Central memory CD4-positive, alpha-beta T cell (primary cell): ENCODE measurements around the gene LDAH.

ENCODE experiments used
- DNase-seq: peaks from one replicate; pipeline ENCODE4 v3.0.0; 2022

LDAH gene

DNA sequence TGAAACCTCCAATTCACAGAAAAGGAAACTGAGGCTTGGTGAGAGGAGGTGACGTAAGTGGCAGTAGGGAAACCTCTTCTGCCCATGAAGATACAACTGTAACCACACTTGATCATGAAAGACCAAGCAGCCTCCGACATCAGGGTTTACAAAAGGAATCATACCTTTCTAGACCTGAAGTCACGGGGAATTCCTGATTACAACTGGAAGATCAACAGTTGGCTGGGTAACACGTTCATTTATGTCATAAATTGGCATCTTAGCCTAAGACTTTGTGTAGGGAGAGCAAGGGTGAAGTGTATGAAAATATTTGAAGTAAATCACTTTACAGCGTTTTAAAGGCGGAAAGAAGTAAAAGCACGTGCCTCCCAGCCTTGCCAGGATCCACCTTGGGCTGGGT, 172.9 kb downstream of the LDAH start:
- no peak for DNase-seq

GRCh38 chr2:20649576-20649975, 173.3 kb downstream of the LDAH start:
- DNase-seq: no peak

- no peak for DNase-seq
These were observed 174.1 kb downstream of the LDAH start for GRCh38 chr2:20648831-20649230.

- DNase-seq: no peak
These were observed 174.7 kb downstream of the LDAH start for GRCh38 chr2:20648206-20648605.

DNA sequence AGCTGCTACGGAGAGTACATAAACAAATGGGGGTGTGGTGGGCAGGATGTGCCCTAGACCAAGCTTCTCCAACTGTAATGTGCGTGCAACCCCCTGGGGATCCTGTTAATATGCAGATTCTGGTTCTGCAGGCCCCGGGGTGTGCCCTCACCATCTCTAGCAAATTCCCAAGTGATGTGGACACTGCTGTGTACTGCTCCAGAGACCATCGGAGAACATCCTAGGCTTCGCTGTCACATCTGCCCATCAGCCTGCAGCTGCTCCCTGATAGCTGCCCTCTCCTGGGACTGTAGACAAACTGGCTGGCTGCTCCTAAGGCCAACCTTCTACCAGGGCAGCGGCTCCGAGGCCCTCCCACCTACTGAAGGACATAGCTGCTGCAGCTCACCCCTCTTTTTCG, 175.2 kb downstream of the LDAH start:
- no peak for DNase-seq

DNA sequence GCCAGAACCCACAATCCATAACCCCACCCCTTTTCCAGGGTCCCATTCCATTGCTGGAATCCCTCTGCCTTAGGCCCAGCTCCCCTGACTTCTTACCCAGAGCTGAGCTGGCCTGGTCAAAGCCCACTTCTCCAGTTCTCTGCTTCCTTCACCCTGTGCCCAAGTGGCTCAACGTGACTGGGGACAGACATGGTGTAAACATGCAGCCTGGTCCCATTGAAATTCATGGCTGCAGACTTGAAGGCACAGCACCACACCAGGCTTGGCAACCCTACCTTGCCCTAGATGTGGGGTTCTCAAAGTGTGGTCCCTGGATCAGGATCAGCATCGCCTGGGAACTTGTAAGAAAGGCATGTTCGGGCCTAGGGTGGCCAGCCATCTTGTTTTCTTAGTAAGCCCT, 175.7 kb downstream of the LDAH start:
- DNase-seq: no peak

- no peak for DNase-seq
These were observed 176.5 kb downstream of the LDAH start for GRCh38 chr2:20646446-20646845.

- DNase-seq: no peak
These were observed 177.1 kb downstream of the LDAH start for GRCh38 chr2:20645761-20646160.

- no peak for DNase-seq
These were observed 177.6 kb downstream of the LDAH start for GRCh38 chr2:20645301-20645701.

DNA sequence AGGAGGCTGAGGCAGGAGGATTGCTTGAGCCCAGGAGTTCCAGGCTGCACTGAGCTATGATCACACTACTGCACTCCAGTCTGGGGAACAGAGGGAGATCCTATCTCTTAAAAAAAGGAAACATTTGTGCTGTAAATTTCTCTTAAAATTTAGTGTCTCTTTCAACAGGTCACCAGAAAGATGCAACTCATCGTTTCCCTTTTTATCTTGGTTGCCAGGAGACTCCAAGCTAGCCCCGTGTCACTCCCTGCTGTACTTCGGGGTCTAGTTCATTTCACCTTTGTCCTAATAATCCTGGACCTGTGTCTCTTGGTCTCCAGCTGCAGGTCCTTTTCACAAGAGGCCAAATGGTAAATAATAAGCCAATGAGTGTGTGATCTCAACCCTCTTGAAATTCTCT, 179.1 kb downstream of the LDAH start:
- no peak for DNase-seq

- DNase-seq: no peak
These were observed 179.8 kb downstream of the LDAH start for GRCh38 chr2:20643060-20643459.

DNA sequence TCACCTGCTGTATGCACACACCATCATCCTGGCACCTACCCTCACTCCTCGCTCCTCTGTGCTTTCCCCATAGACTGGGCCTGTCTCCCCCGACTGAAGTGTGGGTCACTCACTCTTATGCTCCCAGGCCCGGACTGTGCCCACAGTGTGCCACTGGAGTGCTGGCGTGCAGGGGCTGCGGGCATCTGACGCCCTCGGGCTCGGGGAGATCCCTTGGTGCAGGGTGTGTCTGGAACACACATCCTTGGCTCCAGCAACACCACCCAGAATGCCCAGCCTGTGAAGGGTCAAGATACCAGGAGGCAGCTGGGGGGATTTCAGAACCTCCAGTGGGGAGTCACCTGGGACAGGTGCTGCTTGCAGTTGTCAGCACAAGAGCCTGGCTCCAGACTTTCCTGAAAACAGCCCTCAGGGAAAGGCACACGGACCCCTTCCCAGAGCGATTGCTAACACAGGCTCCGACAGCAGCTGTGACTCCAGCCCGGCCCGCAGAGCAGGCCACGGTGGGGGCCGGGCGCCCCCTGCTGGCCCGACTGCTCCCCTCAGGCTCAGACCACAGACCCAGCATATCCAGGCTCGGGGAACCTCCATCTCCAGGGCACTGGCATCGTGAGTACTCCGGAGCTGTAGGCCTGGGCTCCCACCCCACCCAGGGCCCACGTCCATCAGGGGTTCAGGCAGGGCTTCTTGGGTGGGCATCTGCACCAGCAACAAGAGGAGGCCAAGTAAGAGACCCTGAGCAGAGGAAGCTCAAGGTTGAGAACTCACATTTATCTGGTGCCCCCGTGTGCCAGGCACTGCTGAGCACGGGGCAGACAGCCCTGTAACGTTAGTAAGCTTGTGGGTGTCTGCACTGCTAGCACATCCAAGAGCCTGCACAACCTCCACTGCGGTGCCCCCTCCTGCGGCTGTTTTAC, 180.6 kb downstream of the LDAH start:
- peak; percentile 68 for DNase-seq

DNA sequence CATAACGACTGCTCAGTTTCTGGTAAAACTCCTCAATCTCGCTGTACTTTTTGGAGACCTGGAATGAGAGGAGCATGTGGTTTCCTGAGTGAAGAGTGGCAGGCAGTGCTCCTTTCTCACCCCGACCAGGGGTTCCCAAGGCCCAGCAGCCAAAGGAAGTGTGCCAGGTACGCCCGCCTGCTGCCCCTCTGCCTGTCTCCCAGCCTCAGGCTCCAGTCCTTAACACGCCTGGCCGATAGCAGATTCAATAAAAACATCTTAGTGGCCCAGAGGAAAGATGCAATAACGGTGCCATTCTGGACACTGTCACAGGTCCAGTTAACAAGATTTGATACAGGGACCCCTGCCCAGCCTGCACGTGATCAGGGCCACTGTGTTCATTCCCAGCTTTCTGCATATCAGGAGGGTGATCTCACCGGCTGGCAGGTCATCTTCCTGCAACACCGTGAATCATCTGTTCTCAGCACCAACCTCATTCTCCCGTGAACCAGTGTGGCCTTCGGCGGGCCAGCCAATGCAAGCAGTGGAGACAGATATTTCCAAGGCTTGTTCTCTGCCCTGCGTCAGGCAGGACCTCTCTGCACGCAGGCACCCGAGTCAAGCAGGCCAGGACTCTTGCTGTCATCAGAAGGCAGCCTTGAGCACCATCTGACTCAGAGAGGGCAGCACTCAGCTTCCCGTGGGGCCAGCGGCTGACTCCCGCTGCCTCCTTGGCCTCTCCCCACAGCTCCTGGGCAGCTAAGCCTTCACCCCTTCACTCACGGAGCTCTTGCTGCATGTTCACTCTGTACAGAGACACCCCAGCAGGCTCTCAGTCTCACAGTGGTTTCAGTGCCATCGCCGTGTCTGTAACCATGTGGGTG, 181.5 kb downstream of the LDAH start:
- DNase-seq: no peak

- DNase-seq: no peak
These were observed 182.3 kb downstream of the LDAH start for GRCh38 chr2:20640411-20641122.

- DNase-seq: no peak
These were observed 184.1 kb downstream of the LDAH start for GRCh38 chr2:20638646-20639430.

- no peak for DNase-seq
These were observed 184.9 kb downstream of the LDAH start for GRCh38 chr2:20638014-20638413.

DNA sequence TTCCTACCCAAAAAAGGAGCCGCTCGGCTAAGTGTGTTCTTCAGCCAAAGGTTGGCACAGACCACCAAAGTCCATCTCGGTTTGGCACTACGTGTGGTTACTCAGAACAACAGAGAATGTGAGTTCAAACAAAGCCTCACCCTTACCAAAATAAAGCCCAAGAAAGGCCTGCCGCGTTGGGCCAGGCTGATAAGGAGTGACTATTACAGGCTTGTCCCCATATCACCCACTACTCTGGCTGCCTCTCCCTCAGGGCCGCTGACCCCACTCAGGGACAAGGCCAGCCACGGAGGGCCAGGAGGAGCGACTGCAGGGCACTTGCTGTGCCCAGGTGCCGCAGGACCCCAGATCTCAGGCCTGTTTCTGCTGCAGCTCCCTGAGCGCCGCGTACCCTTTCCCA, 185.8 kb downstream of the LDAH start:
- DNase-seq: no peak

DNA sequence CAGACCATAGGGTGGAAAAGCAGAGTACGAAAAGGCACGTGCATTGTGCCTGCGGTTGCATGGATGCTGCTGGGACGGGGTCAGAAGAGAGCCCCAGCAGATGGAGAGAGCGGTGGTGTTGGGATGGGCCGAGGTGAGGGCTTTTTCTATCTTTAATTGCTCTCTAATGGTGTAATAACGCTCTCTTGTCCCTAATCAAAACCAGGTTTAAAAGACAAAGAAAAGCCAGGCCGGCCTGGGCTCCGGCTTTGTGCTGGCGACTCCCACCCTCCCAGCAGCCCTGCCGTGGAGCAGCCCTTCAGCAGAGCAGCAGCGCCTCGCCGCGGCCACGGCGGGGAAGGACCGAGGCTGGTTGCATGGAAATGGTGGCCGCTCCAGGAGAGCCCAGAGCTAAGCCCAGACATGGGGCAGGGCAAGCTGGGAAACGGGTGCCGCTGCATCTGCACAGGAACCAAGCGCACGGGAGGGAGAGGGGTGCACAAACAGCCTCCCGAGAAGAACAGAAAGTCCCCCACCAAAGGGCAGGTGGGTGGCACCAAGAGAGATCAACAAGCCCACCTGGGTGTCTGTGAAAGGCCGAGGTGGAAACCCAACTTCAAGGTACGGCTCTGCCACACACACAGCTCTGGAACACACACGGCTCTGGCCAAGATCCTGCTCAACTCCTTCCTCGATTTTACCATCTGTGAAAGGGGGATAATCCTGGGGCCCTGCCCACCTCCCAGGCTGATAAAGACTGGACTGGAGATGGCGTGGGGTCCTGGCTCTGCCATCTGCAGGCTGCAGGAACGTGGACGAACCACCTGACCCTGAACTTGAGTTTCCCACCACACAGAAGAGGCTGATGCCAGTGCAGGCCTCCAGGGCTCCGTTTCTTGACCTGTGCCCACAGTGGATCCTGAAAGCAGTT, 187.0 kb downstream of the LDAH start:
- peak; percentile 15 for DNase-seq

- DNase-seq: no peak
These were observed 187.8 kb downstream of the LDAH start for GRCh38 chr2:20635113-20635510.

DNA sequence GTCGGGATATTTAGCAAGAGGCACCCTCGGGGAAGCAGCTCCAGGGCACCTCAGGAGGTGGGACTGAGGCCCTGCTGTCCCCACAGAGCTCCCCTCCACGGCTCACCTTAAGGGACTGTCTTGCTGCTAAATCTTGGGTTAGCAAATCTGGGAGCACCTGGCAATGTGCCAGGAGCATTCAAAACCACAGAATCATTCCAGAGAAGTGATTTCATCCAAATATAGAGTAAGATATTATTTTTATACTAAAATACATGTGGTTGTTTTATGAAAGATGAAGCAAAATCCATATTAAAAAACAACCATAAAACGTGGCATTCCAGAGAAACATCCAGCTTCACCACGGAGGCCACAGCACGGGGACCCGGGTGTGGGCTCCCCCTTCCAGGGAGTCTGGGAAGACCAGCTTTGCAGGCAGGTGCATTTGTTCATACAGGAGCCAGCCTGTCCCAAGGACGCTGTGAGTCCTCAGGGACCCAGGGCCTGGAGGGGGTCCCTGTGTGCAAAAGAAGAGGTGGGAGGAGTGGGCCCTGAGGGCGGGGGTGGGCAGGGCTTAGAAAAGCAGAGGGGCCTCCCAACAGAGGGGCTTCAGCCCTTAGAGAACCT, 188.3 kb downstream of the LDAH start:
- no peak for DNase-seq
